ENCODE measurements around the gene GPR3.
A peak's percentile ranks its signal among the peaks of the same experiment; 100 is the strongest.

DNA sequence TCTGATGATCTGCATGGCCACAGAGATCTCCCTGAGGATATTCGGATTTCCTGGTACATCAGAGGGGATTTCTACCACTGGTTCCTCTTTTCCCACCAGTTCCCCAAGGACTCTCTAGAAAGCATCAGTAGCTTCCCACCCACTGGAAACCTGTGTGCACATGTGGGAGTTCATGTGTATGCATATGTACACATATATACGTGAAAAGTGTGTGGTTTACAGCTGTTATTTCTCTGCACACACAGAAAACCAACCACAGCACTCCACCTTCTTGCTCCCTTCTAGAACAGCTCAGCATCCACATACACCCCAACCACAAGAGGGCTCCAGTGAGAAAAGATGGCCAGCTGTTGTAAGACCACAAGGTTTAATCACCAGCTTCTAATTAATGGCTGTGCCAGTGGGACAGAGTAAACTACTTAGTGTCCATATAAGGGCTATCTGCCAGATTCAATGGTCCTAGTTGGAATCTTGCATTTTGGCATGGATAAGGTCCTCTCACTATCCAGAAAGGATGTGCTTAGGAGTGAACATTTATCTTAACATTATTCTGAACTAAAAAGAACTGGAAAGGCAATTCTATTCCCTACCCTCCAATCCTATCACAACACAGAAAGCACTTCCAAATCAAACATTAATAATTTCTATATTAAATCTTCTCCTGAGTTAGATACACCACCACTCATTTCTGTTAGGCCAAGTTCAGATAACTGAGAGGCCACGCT lies 24.1 kb downstream of the GPR3 start:
- no peak for TF ChIP-seq CEBPB (IDR thresholded peaks at IDR 0.05)
- TF ChIP-seq, protein P1, sequence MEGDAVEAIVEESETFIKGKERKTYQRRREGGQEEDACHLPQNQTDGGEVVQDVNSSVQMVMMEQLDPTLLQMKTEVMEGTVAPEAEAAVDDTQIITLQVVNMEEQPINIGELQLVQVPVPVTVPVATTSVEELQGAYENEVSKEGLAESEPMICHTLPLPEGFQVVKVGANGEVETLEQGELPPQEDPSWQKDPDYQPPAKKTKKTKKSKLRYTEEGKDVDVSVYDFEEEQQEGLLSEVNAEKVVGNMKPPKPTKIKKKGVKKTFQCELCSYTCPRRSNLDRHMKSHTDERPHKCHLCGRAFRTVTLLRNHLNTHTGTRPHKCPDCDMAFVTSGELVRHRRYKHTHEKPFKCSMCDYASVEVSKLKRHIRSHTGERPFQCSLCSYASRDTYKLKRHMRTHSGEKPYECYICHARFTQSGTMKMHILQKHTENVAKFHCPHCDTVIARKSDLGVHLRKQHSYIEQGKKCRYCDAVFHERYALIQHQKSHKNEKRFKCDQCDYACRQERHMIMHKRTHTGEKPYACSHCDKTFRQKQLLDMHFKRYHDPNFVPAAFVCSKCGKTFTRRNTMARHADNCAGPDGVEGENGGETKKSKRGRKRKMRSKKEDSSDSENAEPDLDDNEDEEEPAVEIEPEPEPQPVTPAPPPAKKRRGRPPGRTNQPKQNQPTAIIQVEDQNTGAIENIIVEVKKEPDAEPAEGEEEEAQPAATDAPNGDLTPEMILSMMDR (IDR thresholded peaks at IDR 0.05) = peak; percentile 60
- no peak for TF ChIP-seq JUN (IDR thresholded peaks at IDR 0.05)
- no peak for TF ChIP-seq POLR2A (IDR thresholded peaks at IDR 0.05; ENCODE audit: low read length)
- TF ChIP-seq, protein P2, sequence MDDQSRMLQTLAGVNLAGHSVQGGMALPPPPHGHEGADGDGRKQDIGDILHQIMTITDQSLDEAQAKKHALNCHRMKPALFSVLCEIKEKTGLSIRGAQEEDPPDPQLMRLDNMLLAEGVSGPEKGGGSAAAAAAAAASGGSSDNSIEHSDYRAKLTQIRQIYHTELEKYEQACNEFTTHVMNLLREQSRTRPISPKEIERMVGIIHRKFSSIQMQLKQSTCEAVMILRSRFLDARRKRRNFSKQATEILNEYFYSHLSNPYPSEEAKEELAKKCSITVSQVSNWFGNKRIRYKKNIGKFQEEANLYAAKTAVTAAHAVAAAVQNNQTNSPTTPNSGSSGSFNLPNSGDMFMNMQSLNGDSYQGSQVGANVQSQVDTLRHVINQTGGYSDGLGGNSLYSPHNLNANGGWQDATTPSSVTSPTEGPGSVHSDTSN (IDR thresholded peaks at IDR 0.05) = no peak
- peak; percentile 58; the same call in 2 of the 3 replicates for TF ChIP-seq SMC3 (IDR thresholded peaks at IDR 0.05)
- TF ChIP-seq KDM1A (IDR thresholded peaks at IDR 0.05; ENCODE audit: low read depth) = no peak
- TF ChIP-seq BHLHE40 (IDR thresholded peaks at IDR 0.05; ENCODE audit: low read depth, low read length) = no peak
- no peak for TF ChIP-seq ESRRA (IDR thresholded peaks at IDR 0.05; ENCODE audit: borderline replicate concordance, low read length)
- TF ChIP-seq CHD2 (IDR thresholded peaks at IDR 0.05; ENCODE audit: low read length, partially characterized antibody) = no peak
- TF ChIP-seq MAX (IDR thresholded peaks at IDR 0.05) = no peak
- no peak for TF ChIP-seq KDM5A (IDR thresholded peaks at IDR 0.05)
- peak; percentile 48 to 56 for TF ChIP-seq RAD21 (conservative IDR thresholded peaks at IDR 0.05 in 1 of 2, IDR thresholded peaks at IDR 0.05 in 1 of 2)

Measured in A549 (cell line).